ENCODE data around the gene ISM2. TPM values are rescaled to one million over a fixed set of nuclear protein-coding genes. Genes with fewer than 3 reads are reported as not detected.

Gene ISM2
- under 0.01 and 0.07 TPM in 2 replicates for total RNA-seq

DNA sequence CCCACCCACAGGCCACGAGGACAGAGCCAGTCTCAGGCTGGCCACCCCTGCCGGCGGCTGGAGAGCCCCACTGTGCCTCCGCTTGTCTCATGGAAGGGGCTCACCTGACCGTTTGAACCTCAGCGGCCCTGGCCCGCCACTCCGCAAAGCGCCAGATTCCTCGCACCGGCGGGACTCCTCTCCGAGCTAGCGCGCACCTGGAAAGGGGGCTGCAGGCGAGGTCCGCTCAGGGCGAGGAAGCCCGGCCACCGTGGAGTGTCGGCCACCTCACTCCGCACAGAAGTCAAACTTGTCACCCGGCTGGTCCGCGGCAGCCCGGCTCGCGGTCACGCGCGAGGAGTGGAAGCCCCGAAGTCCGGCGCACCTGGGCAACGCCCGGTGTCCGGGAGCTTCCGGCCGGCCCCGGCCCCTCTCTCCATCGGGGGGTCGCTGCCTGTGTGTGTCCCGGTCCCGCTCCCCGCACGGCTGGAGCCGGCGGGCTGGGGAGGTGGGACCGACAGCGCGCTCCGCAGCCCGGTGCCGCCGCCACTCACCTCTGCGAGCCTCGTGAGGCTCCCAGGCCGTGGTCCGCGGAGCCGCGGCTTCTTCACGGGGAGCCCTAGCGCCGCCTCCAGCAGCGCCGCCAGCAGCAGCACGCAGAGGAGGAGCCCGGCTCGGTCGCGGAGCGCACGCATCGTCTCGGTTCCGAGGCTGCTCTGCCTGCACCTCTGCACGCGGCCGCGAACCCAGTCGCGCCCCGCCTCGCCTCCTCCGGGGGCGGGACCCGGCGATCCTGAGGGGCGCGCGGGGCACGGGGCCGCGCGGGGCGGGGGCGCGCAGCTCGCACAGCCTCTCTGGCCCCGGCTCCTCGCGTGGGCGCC lies at the start of gene ISM2:
ISM2 (minus strand) TSS at position 697 of the 860 bp plus-strand sequence; CDS start at position 674, 23 bp downstream.

DNA sequence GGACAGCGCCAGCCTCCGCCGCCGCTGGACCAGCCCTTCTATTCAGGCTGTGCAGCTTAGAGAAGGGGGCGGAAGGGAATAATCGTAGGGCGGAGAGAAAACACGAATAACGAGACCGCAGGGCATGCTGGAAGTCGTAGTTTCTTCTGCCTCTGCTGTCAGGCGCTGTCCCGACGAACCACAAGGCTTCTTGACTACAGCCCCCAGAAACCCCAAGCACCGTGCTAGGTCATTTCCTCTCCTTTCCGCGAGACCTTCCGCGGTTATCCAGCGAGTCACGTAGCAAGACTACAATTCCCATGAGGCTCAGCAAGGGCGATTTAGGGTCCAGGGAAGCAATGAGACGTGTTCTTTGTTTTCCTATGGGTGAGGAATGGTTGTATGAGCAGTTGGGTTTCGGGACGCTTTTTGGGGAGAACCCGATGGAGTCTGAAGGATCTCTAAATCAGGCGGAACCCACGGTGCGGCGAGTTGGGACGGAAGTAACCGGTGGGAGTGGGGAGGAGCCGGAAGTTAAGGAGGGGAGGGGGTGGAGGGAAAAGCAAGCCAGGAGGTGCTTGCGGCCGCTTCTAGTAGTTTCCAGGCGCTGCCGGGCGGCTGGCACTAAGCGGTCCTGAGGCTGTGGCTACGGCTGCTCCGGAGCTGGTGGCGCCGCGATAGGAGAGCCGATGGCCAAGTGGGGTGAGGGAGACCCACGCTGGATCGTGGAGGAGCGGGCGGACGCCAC lies 40.9 kb downstream of the ISM2 start, which contains the start of the genes AHSA1 and VIPAS39:
AHSA1 (plus strand) TSS at position 572 of the 727 bp plus-strand sequence; CDS start at position 669, 97 bp downstream.
VIPAS39 (minus strand) TSS at position 80 of the 727 bp plus-strand sequence. CDS start 3,499 bp downstream, outside the sequence.

Other genes starting within 250 kb of the ISM2 start
- gene NGB, start 227.6 kb downstream of the ISM2 start, total RNA-seq, result 0.07 TPM in 1 of 2 replicates, not detected in the other
- gene POMT2, start 177.9 kb downstream of the ISM2 start, total RNA-seq, result 11.6 and 20.7 TPM in 2 replicates
- 19.6 and 42.4 TPM in 2 replicates for gene GSTZ1, start 177.8 kb downstream of the ISM2 start, total RNA-seq
- gene TMED8, start 121.7 kb downstream of the ISM2 start, total RNA-seq, result 8.5 and 12.2 TPM in 2 replicates
- under 0.01 and 0.21 TPM in 2 replicates for gene SAMD15, start 121.4 kb downstream of the ISM2 start, total RNA-seq
- 0.34 and 0.50 TPM in 2 replicates for gene NOXRED1, start 75.3 kb downstream of the ISM2 start, total RNA-seq
- gene VIPAS39, start 41.2 kb downstream of the ISM2 start, total RNA-seq, result 20.2 and 20.3 TPM in 2 replicates
- gene AHSA1, start 40.7 kb downstream of the ISM2 start, total RNA-seq, result 129 and 186 TPM in 2 replicates
- 22.9 and 38.2 TPM in 2 replicates for gene SPTLC2, start 117.8 kb upstream of the ISM2 start, total RNA-seq
- 11.7 and 15.4 TPM in 2 replicates for gene ALKBH1, start 209.2 kb upstream of the ISM2 start, total RNA-seq
- gene SLIRP, start 209.3 kb upstream of the ISM2 start, total RNA-seq, result 109 and 117 TPM in 2 replicates